ENCODE measurements around the gene RASAL1. TPM values are rescaled to one million over a fixed set of nuclear protein-coding genes. Genes with fewer than 3 reads are reported as not detected.

The RASAL1 gene
- total and polyA plus RNA-seq, 11 donors, result not detected

DNA sequence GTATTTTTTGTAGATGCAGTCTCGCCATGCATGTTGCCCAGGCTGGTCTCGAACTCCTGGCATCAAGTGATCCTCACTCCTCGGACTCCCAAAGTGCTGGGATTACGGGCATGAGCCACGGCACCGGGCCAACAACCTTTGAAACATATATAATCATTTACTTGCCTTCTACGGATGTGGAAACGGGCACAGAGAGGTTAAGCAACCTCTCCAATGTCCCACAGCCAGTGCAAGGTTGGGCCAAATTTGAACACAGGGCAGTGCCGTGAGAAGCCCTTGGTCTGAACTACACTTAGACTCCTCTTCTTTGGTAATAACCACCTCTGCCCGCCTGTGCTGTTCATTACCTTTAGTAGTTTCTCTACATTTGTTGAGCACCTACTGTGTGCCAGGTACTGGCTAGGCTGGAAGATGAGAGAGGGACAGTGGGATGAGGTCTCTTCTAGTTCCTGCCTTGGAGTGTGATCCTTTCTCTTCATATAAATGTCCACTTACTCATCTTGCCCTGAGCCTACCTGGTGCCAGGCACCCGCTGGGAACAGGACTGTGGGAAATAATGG is 47.5 kb upstream of the RASAL1 start:
- no peaks in the 10 kb centered on the region for H3K27me3 ChIP-seq
- H3K9me3 ChIP-seq, result no peaks in the 10 kb centered on the region
- 95 to 98% (median 97%) methylated on average over 11 of the region's 11 CpGs for WGBS, 4 donors
- TF ChIP-seq, protein P1, sequence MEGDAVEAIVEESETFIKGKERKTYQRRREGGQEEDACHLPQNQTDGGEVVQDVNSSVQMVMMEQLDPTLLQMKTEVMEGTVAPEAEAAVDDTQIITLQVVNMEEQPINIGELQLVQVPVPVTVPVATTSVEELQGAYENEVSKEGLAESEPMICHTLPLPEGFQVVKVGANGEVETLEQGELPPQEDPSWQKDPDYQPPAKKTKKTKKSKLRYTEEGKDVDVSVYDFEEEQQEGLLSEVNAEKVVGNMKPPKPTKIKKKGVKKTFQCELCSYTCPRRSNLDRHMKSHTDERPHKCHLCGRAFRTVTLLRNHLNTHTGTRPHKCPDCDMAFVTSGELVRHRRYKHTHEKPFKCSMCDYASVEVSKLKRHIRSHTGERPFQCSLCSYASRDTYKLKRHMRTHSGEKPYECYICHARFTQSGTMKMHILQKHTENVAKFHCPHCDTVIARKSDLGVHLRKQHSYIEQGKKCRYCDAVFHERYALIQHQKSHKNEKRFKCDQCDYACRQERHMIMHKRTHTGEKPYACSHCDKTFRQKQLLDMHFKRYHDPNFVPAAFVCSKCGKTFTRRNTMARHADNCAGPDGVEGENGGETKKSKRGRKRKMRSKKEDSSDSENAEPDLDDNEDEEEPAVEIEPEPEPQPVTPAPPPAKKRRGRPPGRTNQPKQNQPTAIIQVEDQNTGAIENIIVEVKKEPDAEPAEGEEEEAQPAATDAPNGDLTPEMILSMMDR (IDR thresholded peaks at IDR 0.05), result no peak
- TF ChIP-seq POLR2A (IDR thresholded peaks at IDR 0.05), result no peak
- intact Hi-C loops (cut with DNase I), result no loop called here
- H3K4me1 ChIP-seq, result peaks cover 0 to 33% (median 21%) of the 10 kb centered on the region in 12 donors
- H3K4me3 ChIP-seq, result no peak overlapping the region
- no peak overlapping the region for H3K27ac ChIP-seq
- no peak for DNase-seq
- ATAC-seq, result no peak
- peaks cover 0 to 33% (median 30%) of the 10 kb centered on the region in 9 donors for H3K36me3 ChIP-seq

DNA sequence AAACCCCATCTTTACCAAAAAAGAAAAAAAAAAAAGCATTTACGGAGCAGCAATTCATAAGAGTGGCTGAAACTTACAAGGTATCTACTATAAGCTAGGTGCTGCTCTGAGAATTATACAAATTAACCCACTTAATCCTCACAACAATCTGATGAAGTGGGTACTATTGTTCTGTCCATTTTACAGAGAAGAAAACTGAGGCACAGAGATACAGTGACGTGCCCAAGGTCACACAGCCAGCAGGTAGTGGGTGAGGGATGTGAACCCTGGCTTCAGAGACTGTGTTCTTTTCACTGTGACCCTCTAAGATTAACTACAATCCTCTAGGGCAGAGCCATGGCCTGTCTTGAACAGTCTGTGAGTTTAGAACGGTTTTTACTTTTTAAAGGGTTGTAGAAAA is 46.4 kb upstream of the RASAL1 start:
- no peak overlapping the region for H3K4me3 ChIP-seq
- ATAC-seq, result no peak
- H3K9me3 ChIP-seq, result peaks cover 0 to 8% (median 0%) of the 10 kb centered on the region in 12 donors
- no peaks in the 10 kb centered on the region for H3K27me3 ChIP-seq
- H3K36me3 ChIP-seq, result peaks cover 0 to 45% (median 41%) of the 10 kb centered on the region in 9 donors
- 86 to 97% (median 91%) methylated on average over 3 of the region's 3 CpGs for WGBS, 4 donors
- TF ChIP-seq POLR2A (IDR thresholded peaks at IDR 0.05), result no peak
- TF ChIP-seq, protein P1 (IDR thresholded peaks at IDR 0.05), result no peak
- DNase-seq, result no peak
- intact Hi-C loops (cut with DNase I), result no loop called here
- peaks cover 0 to 26% (median 19%) of the 10 kb centered on the region in 12 donors for H3K4me1 ChIP-seq
- no peak overlapping the region for H3K27ac ChIP-seq

DNA sequence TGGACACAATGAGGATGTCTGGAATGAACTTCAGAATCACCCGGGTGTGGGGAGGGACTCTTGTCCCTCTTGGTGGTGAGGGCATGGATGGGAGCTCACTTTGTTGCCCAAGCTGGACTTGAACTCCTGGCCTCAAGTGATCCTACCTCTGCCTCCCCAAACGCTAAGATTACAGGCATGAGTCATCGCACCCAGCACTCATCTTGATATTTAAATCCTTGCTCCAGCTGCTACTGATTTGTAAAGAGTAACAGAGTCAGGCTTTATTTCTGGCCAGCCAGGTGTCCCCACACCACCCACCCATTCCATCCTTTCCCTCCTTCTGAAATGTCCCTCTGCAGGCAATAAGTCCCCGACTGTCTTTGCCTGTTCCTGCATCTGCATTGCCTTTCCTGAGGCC is 44.8 kb upstream of the RASAL1 start:
- H3K4me3 ChIP-seq, result no peak overlapping the region
- WGBS, 4 donors, result 67 to 82% (median 78%) methylated on average over 4 of the region's 4 CpGs
- DNase-seq (no peak), ATAC-seq (no peak)
- H3K27me3 ChIP-seq, result no peaks in the 10 kb centered on the region
- peaks cover 0 to 9% (median 0%) of the 10 kb centered on the region in 12 donors for H3K9me3 ChIP-seq
- intact Hi-C loops (cut with DNase I), result no loop called here
- TF ChIP-seq, protein P1 (IDR thresholded peaks at IDR 0.05), result no peak
- no peak for TF ChIP-seq POLR2A (IDR thresholded peaks at IDR 0.05)
- peaks cover 0 to 13% (median 9%) of the 10 kb centered on the region in 12 donors for H3K4me1 ChIP-seq
- no peak overlapping the region for H3K27ac ChIP-seq
- H3K36me3 ChIP-seq, result peaks cover 0 to 61% (median 56%) of the 10 kb centered on the region in 9 donors

DNA sequence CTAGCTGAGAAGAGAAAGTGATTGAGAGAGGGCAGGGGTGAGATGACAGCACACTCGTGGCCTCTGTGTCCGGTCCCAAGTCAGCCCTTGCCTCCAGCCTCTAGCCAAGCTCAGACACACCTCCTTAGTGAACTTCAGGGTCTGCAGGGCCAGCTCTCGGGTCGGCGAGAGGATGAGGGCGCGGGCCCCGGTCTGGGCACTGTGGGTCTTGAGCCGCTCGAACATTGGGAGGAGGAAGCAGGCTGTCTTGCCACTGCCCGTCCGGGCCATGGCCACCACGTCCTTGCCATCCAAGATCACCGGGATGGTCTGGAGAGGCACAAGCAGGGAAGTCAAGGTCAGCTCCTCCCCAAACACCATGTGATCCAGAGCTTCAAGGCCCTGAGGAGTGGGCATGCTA is 43.5 kb upstream of the RASAL1 start:
- H3K4me1 ChIP-seq, result peaks cover 0 to 10% (median 4%) of the 10 kb centered on the region in 12 donors
- H3K36me3 ChIP-seq, result peaks cover 0 to 73% (median 65%) of the 10 kb centered on the region in 9 donors
- intact Hi-C loops (cut with DNase I), result no loop called here
- peaks cover 0 to 9% (median 0%) of the 10 kb centered on the region in 12 donors for H3K9me3 ChIP-seq
- no peak overlapping the region for H3K27ac ChIP-seq
- DNase-seq (no peak), ATAC-seq (no peak)
- no peak overlapping the region for H3K4me3 ChIP-seq
- TF ChIP-seq, protein P1 (IDR thresholded peaks at IDR 0.05), result no peak
- no peak for TF ChIP-seq POLR2A (IDR thresholded peaks at IDR 0.05)
- H3K27me3 ChIP-seq, result no peaks in the 10 kb centered on the region
- 93 to 98% (median 93%) methylated on average over 2 to 14 of the region's 14 CpGs for WGBS, 4 donors

Data from heart left ventricle (tissue), 16 donors.